NCI-H1417 (cell line): ENCODE data around the gene DENND2D.
A peak's percentile ranks its signal among the peaks of the same experiment; 100 is the strongest.
"Not testable (repeated sequence)": the region's sequence is repeated elsewhere in the genome, so short reads cannot be mapped to it uniquely, and the experiment has no call there.

ENCODE experiments used
- DNase-seq, 3 experiments: peaks; one replicate each; lab custom pipeline; 2025; lab: John Stamatoyannopoulos, UW

The DENND2D gene

DNA sequence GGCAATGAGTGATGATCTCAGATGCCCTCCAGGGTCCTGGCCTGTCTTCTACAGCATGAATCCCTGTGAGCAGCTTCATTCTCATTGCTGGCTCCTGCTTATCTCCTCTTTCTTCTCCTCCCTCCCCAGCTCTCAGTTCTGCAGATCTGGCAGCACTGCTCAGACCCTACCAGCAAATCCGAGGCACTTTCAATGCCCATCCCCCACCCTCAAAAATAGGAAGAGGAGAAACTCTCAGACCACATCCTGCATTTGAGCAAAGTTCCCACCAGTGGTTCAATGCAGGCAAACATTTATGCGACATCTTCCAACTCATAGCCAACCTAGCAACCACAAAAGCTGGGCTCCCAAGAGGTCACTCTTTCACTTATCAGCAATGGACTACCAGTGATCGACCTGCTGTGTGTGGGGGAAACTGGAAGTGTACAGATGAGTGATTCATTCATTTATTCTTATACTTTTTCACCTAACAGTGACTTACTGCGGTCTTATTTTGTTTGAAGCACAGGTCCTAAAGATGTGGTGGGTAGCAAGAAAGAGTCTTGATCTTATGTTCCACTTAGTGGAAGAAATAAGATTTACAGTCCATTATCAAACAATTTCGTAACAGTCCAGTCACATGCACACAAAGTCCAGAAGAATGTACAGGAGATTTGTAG is 21.3 kb upstream of the DENND2D start:
- DNase-seq: no peak

DNA sequence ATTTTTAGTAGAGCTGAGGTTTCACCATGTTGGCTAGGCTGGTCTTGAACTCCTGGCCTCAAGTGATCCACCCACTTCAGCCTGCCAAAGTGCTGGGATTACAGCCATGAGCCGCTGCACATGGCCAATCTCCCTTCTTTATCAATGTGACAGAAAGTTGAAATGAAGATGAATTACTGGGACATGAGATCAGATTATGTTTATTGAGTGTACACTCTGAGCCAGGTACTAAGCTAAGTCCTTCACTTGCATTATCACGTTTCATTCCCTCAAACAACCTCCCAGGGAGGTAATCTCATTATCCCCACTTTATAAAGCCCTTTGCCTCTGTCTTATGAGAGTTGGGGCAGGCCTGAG is 20.8 kb upstream of the DENND2D start:
- no peak for DNase-seq

DNA sequence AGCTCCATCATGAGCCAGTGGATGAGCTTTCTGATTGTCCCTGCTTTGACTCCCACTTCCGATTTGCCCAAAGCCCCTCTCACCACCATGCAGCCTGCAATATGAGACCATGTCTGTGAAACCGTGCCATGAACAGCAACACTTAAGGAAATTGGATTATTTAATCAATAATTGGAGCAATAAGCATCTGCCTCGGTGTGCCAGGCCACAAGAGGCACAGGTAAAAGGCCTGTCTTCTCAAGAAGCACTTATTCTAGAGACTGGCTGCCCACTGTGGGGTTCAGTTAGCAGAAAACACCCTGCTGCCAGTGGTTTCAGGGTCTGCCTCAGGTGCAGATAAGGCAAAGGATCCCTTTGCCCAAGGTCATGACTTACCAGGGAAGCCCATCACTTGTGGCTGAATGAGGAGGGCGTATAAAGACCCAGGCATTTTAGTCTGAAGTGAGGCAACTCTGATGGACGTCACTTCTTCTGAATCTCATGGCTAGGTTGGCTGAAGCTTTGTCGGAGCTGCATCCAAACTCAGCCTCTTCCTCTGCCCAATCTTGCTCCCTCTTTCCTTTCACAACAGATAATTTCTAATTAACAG is 19.9 kb upstream of the DENND2D start:
- DNase-seq: no peak

DNA sequence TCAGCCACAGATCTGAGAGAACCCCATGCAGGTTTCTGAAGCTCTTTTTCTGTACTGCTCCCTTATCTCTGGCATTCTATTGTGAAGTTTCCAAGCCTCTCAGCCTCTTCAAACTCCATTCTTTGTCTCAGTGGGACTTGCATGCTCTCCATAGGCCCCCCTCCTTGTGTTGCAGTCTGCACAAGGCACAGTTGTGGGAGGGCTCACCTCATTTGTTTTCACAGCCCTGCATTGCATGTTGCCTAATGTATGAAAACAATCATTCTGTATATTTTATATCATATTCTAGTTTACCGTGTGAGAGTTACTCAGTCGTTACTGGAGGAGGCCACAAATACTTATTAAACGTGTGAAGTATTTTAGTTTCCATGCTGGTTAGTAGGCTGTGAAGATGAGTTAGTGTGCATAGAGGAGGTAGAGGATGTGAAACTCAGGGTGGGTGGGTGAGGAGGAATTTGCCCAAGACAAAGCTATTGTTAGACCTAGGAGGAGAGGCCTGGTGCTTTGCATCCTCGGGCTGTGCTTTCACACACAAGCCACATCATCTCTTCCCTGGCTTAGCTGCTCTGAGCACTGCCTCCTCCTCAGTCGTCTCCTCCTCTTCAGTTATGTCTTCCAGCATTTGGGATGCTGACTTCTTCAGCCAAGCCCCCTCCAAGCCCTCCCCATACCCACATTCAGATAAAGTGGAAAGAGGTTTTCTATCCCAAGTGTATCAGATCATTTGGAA is 19.3 kb upstream of the DENND2D start:
- no peak for DNase-seq

DNA sequence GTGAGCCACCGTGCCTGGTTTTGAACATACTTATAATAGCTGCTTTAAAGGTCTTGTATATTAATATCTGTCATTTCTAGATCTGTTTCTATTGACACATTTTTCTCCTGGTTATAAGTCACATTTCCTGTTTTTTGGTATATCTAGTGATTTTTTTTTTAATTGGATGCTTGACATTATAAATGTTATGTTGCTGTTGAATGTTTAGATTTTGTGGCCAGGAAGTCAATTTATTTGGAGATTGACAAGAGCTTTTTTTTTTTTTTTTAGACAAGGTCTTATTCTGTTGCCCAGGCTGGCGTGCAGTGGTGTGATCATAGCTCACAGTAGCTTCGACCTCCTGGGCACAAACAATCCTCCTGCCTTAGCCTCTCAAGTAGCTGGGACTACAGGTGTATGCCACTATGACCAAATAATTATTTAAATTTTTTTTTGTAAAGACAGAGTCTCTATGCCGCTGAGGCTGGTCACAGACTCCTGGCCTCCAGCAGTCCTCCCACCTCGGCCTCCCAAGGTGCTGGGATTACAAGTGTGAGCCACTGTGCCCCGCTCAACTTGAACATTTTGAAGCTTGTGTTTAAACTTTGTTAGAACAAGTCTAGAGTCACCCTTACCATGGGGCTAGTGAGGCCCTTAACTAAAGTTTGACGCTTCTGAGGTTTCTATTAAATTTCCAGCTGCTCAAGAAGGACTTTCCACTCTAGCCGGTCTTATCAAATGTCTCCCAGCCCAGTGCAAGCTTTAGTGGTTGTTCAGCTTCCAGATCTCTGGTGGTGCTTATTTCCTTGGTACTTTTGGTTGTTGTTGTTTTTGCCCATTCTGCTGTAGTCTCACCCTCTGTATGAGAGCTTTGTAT is 18.5 kb upstream of the DENND2D start:
- no peak for DNase-seq

DNA sequence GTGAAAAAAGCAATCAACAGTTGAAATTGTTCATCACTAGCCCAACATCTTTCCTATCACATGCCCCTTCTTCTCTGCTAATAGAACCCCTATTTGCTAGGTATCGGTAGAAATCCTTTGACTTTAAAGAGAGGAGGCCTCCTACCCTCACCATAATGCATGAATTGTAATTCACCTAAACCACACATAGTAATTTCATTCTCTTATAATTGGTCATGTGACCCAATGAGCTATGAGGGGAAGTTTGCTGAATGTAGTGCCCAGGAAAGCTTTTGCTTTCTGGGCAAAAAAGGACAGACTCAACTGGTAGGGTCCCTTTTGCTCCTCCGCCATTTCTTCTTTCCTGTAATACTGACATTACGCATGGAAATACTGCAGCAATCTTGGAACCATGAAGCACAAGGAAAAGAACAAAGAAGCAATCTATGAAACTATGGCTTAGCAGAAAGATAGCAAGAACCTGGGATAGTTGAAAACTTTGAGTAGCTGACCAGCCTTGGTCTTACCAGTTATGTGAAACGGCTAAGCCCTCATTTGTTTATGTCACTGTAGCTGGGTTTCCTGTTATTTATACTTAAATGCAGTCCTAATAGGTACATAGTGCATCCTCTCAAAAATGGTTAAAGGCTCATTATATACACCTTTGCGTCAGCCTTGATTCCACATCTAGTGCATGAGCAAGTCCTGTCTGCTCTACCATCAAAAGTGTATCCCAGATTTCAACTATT is 16.9 kb upstream of the DENND2D start:
- DNase-seq: no peak

DNA sequence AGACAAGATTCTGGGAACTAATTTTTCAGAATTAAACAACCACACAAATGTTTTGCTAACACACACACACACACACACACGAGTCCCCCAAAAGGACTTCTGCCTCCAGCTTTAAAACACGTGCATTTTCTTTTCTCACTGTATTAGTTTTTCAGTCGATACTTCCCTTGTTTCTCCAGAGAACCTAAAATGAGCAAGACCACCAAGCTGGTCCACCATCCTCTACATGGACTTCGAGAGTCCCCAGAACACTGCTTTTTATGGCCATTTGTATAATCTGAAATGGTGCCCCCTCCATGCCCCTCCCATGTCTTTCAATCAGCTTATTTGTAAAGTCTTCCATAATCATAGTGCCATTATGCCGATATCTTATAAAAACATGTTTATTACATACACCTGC is 16.3 kb upstream of the DENND2D start:
- DNase-seq: no peak

DNA sequence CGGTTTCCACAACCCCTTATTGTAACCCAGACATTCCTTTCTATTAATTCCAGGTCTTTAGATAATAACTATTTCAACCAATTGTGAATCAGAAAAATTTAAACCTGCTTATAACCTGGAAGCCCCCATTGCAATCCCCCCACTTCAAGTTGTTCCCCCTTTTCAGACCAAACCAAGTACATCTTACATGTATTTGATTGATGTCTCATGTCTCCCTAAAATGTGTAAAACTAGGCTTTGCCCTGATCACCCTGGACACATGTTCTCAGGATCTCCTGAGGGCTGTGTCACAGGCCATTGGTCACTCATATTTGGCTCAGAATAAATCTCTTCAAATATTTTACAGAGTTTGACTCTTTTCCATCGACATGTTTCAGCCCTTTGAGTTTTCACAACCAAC is 14.8 kb upstream of the DENND2D start:
- DNase-seq: not testable (repeated sequence)

DNA sequence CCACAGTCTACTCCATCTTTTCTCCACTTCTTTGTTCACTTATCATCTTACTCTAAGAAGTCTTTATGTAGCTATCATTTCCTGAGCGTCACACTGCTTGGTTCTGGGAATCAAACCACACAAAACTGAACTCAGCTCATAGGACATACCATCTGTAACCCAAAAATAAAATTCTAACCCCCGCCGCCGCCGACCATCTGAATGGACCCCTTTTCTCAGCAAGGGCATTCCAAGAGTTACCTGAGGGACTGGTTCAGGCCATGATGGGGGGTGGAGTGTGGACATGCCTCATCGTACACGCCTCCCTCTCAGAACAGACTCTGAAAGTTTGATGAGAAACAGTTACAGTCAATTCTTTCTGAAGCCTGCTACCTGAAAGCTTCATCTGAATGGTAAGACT is 14.4 kb upstream of the DENND2D start:
- no peak for DNase-seq

DNA sequence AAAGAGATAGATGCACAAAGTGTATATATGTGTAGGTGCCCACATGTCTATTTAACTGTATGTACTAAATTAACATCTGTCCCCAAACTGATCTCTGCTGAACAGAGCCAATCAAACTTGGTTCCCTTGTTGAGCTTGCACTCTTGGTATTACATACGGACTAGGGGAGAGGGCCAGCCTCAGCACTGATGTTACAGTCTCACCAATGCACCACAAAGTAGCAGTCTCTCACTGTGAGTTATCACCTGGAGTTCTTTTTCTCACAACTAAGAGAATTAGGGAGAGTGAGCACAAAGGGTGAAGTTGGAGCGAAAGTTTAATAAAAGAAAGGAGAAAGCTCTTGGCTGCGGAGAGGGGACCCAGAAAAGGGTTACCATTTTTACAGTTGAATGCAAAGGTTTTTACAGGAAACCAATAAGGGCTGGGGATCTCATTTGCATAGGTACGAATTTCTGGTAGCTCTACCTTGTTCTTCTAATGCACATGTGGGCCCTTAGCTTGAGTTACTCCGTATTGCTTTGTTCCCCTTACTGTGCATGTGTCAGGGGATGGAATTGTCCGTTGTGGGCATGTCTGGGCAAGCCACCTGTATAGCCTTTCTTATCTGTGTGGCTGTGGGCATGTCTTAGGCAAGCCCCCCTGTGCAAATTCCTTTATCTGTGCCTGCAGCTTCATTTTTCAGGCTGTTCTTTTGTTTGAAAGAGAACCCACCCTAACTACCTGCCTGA is 13.8 kb upstream of the DENND2D start:
- peak in 1 of 3 experiments; percentile 26 for DNase-seq

DNA sequence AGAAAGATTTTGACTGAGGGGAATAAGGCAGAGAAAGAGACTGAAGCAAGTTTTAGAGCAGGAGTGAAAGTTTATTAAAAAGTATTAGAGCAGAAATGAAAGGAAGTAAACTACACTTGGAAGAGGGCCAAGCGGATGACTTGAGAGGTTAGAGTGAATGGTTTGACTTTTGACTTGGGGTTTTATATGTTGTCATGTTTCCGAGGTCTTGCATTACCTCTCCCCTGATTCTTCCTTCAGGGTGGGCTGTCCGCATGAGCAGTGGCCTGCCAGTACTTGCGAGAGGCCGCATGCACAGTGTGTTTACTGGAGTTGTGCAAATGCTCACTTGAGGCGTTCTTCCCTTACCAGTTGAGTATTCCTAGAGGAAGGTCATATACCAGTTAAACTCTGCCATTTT is 13.0 kb upstream of the DENND2D start:
- DNase-seq: no peak

DNA sequence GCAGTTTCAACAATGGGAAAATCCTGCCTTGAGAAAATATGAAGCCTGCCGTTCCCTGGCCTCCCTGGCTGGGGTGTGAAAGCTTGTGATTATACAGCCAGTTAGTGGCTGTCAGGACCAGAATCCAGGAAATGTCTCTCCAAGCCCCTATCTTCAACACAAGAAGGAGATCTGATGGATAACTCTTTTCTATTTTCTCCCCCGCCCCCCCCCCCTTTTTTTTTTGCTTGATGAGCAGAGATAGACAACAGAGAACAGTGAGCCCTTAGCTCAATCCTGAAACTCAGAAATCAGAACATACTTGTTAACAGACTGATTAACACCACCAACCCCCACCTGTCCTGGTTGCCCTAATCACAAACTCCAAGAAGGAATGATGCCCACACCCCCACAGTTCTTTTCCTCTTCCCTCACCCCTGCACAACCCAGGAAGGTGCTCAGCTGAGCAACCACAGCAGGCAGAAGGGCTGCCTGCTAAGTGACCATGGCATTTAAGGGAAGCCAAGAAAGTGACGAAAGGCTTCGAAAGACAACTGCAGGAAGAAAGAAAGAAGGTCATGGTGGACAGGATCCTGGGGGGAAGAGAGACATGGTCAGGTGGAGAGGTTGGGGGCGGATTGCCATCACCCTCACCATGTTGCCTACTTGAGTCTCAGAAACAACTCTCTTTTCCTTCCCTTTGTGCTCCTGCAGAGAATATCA is 12.3 kb upstream of the DENND2D start:
- DNase-seq: no peak

DNA sequence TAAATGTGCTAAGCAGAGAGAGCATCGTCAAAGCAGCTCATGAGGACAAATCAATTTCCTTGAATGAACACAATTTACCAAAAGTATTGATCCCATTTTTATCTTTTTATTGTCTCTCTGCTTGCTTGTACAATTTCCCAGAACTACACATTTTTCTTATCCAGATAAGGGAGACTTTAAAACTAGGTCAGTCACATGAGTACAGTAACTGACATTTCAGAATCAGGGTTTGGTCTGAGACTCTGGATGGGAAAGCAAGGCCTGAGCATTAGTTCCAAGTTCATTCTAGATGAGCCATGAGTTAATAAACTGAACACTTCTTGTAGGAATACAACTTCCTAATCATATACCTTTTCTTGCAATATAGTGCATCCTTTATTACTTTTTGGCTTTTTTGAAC is 11.5 kb upstream of the DENND2D start:
- DNase-seq: no peak

DNA sequence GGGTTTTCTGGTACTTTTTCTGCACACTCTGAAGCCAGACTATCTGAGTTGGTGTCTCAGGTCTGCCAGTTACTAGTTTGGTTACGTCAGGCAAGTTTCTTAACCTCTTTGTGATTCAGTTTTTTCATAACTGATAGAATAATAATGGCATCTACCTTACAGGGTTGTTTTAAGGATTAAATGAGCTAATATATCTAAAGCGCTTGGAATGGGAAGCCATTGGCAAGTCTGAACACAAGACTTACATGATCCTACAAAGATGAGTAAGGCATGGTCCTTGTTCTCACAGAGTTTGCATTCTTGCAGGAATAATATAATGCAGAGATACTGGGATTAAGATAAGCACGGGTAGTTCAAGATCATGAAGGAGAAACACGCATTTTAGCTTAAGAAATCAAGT is 9.2 kb upstream of the DENND2D start:
- DNase-seq: no peak

DNA sequence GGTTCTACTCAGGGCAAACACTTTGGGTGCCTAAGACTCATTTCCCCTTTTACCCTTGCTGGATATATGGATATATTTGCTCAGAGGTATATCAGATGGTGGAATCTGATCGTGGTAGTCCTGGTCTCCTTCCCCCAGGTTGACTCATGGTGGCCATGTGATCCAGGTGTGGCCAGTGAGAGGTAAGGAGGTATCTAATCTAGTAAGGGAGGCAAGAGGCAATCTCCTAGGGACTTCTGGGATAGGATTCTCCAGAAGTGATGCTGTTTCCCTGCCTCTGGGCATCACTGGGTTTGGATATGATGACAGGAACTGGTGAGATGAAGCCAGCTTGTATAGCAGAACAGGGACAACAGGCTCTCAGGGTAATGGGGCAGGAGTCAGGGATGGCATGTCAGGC is 8.5 kb upstream of the DENND2D start:
- no peak for DNase-seq

DNA sequence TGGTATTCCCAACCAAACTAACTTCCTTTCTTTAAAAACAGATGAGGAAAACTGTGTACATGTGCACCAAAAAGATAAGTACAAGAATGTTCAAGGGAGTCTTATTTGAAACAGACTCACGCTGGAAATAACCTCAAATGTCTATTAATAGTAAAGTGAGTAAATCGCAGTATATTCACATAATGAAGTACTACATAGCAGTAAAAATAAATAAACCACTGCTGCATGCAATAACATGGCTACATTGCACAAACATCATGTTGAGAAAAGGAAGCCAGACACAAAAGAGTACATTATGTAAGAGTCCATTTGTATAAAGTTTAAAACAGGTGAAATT is 5.2 kb upstream of the DENND2D start:
- DNase-seq: no peak

DNA sequence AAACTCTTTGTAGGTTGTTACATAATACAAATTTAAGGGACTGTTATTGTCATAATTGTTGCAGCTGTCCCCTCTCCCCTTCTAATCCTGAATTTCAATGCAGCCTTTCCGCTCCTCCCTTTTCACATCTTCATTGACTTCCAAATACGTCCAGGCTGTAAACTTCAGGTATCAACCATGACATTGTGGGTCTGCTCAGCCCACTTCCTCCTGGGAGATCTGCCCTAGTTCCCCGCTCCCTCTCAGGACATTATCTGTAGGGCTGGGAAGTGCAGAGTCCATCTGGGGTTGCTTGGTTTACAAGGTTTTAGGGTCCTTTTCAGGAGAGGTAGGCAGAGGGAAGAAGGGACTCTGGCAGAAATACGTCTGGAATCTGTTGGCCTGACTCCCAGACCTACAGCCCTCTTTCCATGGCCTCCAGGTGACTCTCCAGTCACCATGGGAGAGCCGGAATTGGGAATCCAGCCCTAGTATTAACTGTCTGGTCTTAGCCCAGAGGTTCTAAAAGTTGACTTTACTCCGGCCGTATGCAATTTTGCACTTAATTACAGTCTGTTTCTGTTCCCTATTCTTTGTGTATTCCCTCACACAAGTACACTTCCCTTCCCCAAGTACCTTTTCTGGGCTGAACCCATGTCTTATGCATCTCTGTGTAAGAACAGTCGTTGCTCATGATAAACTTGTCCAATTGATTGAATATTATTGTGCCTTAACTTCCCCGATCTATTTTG is 4.7 kb upstream of the DENND2D start:
- no peak for DNase-seq

DNA sequence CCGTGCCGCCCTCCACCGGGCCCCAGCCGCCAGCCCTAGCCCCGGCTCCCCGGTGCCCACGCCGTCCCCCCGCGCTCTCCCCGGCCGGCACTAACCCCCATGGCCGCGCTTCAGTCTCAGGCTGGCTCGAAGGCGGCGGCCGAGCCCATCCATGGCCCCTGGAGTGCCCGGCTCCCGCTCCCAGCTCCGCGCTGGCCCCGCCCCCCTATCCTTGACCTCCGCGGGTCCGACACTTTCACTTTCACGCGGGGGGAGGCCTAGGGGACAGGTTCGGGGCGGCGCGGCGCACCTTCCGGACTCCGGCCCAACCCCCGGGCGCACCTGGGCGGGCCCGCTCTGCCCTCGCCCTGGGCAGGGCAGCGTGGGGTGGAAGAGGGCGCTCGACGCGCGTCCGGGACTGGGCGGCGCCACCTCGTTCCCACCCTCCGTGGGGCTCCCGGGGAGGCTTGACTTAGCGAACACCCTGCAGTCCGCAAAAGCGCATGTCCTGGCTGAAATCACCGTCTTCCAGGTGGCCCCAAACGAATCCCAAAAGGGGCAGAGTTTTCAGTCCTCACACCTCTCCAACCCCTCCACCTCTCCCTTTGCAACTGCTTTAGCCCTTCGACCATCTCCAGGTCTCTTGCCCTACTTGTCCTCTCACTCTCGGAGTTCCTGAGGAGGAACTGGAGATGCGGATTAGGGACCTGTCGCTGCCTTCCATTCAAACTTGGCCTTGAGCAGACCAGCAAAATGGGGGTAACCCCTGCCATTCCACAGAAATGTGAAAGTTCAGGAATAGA is 3.9 kb upstream of the DENND2D start:
- peak in 2 of 3 experiments; percentile 72 to 80 for DNase-seq

DNA sequence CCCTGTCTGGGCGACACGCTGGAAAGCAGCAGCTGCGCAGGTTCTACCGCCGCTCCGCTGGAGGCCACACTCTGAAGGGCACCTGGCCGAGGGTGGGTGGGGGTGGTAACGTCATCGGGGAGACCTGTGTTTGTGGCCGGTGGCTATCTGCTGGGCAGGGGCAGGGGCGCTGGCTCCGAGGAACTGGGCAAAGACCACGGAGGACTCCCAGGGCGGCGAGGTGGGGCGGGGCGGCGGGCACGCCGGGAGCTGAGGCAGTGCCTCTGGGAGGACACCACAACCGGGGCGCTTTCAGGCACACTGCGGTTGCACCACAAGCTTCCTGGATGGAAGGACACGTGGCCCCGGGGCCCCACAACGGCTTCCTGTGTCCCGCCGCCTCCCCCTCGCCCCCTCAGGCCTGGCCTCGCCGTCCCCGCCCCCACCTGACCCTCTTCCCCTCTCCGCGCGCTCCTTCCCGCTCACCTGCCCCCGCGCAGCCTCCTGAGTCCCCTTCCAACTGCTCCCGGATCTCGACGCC is 3.3 kb upstream of the DENND2D start:
- peak; percentile 31 to 79 (median 72) for DNase-seq
